ENCODE measurements around the gene EFCAB13.

DNA sequence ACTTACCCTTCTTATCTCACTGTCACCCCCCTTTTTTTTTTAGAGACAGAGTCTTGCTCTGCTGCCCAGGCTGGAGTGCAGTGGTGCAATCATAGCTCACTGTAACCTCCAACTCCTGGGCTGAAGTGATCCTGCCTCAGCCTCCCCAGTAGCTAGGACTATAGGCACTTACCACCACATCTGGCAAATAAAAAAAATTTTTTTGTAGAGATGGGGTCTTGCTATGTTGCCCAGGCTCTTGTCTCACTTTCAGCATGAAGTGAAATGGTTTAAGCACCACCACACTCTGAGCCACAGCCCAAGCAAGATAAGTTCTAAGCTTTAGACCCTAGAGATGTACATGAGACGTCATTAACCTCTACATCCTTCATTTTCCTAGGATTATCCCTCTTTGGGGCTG, 34.5 kb upstream of the EFCAB13 start:
- TF ChIP-seq POLR2A (IDR thresholded peaks at IDR 0.05) (no peak), POLR2AphosphoS5 (IDR thresholded peaks at IDR 0.05) (no peak)
- TF ChIP-seq, protein P1, sequence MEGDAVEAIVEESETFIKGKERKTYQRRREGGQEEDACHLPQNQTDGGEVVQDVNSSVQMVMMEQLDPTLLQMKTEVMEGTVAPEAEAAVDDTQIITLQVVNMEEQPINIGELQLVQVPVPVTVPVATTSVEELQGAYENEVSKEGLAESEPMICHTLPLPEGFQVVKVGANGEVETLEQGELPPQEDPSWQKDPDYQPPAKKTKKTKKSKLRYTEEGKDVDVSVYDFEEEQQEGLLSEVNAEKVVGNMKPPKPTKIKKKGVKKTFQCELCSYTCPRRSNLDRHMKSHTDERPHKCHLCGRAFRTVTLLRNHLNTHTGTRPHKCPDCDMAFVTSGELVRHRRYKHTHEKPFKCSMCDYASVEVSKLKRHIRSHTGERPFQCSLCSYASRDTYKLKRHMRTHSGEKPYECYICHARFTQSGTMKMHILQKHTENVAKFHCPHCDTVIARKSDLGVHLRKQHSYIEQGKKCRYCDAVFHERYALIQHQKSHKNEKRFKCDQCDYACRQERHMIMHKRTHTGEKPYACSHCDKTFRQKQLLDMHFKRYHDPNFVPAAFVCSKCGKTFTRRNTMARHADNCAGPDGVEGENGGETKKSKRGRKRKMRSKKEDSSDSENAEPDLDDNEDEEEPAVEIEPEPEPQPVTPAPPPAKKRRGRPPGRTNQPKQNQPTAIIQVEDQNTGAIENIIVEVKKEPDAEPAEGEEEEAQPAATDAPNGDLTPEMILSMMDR (IDR thresholded peaks at IDR 0.05), result no peak

Data from transverse colon (tissue), 4 donors.